Measurements from ENCODE around the gene ELOA. TPM values are rescaled to one million over a fixed set of nuclear protein-coding genes. Genes with fewer than 3 reads are reported as not detected.

ELOA gene
- total RNA-seq, 2 experiments from 2014 or later: 29.7 to 29.9 TPM

DNA sequence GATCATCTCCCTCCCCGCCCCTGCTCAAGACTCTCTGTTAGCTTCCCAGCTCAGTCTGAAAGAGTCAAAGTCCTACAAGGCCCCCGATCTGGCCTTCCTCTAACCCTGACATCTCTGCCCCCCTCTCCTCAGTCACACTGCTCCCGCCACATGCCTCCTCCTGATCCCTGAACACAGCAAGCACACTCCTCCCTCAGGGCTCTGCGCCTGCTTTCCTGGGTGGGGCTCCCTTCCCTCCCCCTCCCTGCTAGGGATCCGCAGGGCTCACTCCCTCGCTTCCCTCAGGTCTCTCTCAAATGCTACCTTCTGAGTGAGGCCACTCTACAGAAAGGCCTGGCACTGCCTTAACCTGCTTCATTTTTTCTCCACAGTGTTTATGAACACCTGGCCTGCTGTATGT, 63.0 kb downstream of the ELOA start:
- intact Hi-C loops (cut with micrococcal nuclease): no loop called here
- no peaks in the 10 kb centered on the region for H3K36me3 Mint-ChIP-seq (ENCODE audit: low read depth)
- POLR2A ChIA-PET: interaction anchor here (0.7 to 1.1 kb wide), 4 partner anchors 12 to 64 kb away, joined by 3 to 5 read pairs (median 3); partner anchors contain the start of gene LYPLA2
- H3K9me3 Mint-ChIP-seq: no peaks in the 10 kb centered on the region
- H3K4me3 Mint-ChIP-seq: no peak overlapping the region
- TF ChIP-seq, protein P1, sequence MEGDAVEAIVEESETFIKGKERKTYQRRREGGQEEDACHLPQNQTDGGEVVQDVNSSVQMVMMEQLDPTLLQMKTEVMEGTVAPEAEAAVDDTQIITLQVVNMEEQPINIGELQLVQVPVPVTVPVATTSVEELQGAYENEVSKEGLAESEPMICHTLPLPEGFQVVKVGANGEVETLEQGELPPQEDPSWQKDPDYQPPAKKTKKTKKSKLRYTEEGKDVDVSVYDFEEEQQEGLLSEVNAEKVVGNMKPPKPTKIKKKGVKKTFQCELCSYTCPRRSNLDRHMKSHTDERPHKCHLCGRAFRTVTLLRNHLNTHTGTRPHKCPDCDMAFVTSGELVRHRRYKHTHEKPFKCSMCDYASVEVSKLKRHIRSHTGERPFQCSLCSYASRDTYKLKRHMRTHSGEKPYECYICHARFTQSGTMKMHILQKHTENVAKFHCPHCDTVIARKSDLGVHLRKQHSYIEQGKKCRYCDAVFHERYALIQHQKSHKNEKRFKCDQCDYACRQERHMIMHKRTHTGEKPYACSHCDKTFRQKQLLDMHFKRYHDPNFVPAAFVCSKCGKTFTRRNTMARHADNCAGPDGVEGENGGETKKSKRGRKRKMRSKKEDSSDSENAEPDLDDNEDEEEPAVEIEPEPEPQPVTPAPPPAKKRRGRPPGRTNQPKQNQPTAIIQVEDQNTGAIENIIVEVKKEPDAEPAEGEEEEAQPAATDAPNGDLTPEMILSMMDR (IDR thresholded peaks at IDR 0.05): no peak
- H3K4me1 Mint-ChIP-seq (ENCODE audit: low read depth): peaks cover 10% of the 10 kb centered on the region
- no peak for DNase-seq
- no peaks in the 10 kb centered on the region for H3K27me3 Mint-ChIP-seq
- CTCF ChIA-PET: interaction anchor here (1.1 to 6.2 kb wide), 5 partner anchors 8 to 110 kb away, joined by 3 to 33 read pairs (median 6); partner anchors contain the start of gene FUCA1
- ATAC-seq: no peak
- peak overlapping the region; percentile 5 for H3K27ac Mint-ChIP-seq

DNA sequence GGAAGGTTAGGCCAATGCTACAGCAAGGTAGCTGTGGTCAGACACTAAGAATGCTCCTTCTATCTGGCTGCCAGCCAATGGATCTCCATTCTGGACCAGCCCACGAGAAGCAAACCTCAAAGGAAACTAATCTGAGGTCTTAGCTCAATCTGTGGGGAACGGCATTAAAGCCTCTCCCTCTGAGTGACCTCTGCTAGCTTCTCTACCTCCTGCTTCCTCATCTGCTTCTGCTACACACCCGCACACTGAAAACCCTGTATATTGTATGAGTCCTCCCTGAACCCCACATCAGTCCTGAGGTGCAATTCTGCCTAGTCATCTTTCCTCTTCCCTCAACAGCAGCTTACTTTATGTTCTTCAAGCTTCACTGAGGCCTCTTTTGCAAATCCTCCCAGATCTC, 64.2 kb downstream of the ELOA start:
- ATAC-seq: no peak
- H3K9me3 Mint-ChIP-seq: no peaks in the 10 kb centered on the region
- H3K4me3 Mint-ChIP-seq: no peak overlapping the region
- no peak for DNase-seq
- ChIA-PET CTCF (interaction anchor here (0.8 to 6.2 kb wide), 6 partner anchors 9 to 109 kb away, joined by 4 to 33 read pairs (median 6); partner anchors contain the start of gene FUCA1), POLR2A (interaction anchor here (0.9 to 1.0 kb wide), 2 partner anchors 8 to 45 kb away, joined by 3 read pairs; no protein-coding TSS in a partner anchor)
- peak overlapping the region; percentile 1 for H3K27ac Mint-ChIP-seq
- intact Hi-C loops (cut with micrococcal nuclease): no loop called here
- peaks cover 1% of the 10 kb centered on the region for H3K36me3 Mint-ChIP-seq (ENCODE audit: low read depth)
- H3K27me3 Mint-ChIP-seq: no peaks in the 10 kb centered on the region
- TF ChIP-seq, protein P1 (IDR thresholded peaks at IDR 0.05): no peak
- H3K4me1 Mint-ChIP-seq (ENCODE audit: low read depth): peaks cover 9% of the 10 kb centered on the region

DNA sequence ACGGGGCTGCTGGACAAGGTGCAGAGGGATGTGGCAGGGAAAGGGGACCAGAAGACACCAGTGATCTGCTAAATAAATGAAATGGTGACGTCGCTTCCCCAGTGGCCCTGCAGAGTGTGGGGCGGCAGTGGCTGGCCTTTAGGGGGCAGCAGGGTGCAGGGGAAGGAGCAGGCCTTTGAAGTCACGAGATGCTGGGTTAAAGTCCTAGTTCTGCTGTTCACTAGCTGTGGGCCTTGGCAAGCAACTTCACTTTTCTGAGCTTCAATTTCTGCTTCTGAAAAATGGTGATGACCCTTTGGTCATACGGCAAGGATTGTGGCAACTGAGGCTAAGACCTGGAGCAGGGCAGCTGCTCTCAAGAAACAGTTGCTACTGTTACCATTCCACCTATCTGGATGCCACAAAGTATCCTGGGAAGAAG, 66.5 kb downstream of the ELOA start:
- Mint-ChIP-seq H3K9me3 (no peaks in the 10 kb centered on the region), H3K4me1 (ENCODE audit: low read depth) (peaks cover 9% of the 10 kb centered on the region), H3K4me3 (no peak overlapping the region), H3K36me3 (ENCODE audit: low read depth) (peaks cover 3% of the 10 kb centered on the region), H3K27me3 (no peaks in the 10 kb centered on the region), H3K27ac (no peak overlapping the region)
- ATAC-seq (peak; percentile 96), DNase-seq (peak; percentile 88)
- CTCF ChIA-PET: interaction anchor here (0.7 to 6.2 kb wide), 40 partner anchors 8 to 282 kb away, joined by 3 to 73 read pairs (median 6); partner anchors contain the start of genes CNR2, FUCA1, GALE and HMGCL
- intact Hi-C loops (cut with micrococcal nuclease): loop anchor here (2.0 kb wide), 1 partner anchor 107 kb away; no protein-coding TSS in a partner anchor
- TF ChIP-seq, protein P1 (IDR thresholded peaks at IDR 0.05): peak; percentile 79
- POLR2A ChIA-PET: interaction anchor here (1.0 to 2.1 kb wide), 3 partner anchors 8 to 170 kb away, joined by 3 to 8 read pairs (median 4); partner anchors contain the start of gene SRSF10

DNA sequence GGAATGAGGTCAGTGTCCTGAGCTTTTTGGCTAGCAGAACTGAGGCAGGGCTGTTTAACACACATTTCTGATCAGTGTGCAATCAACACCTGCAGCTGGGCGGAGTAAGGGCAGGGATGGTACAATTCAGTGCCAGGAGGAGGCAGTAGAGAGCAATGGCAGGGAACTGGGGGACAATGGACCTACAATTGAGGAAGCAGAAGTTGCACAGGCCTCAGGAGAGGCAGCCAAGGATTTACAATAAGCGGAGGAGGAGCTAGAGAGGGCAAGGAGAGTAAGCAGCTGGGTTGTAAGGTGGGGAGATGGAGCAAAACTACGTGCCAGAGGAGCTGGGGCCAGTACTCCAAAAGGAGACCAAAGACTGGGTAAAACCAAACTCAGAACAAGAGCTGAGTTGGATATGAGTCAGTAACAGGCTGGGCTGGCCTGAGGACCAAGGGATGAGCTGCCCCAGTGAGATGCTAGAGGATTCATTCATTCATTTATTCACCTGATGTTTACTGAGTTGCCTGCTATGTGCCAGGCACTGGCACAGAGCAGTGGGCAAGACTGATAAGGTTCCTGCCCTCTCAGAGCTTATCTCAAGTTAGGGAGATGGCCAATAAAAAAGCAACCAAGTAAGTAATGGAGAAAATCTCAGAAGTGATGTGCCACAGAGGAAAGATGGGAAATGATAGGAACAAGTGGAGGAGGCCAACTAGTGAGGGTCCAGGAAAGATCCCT, 67.7 kb downstream of the ELOA start:
- H3K27ac Mint-ChIP-seq: no peak overlapping the region
- CTCF ChIA-PET: interaction anchor here (0.6 to 6.2 kb wide), 44 partner anchors 9 to 547 kb away, joined by 3 to 73 read pairs (median 6); partner anchors contain the start of genes CNR2, FUCA1, GALE and HMGCL

More for the DNA sequence above, 67.7 kb downstream of the ELOA start:
- Mint-ChIP-seq H3K27me3 (no peaks in the 10 kb centered on the region), H3K4me1 (ENCODE audit: low read depth) (peaks cover 9% of the 10 kb centered on the region), H3K36me3 (ENCODE audit: low read depth) (peaks cover 4% of the 10 kb centered on the region), H3K4me3 (no peak overlapping the region), H3K9me3 (no peaks in the 10 kb centered on the region)
- ATAC-seq: peak; percentile 79
- TF ChIP-seq, protein P1 (IDR thresholded peaks at IDR 0.05): peak; percentile 80
- POLR2A ChIA-PET: interaction anchor here (0.9 to 2.1 kb wide), 6 partner anchors 10 to 169 kb away, joined by 3 to 8 read pairs (median 4); partner anchors contain the start of gene SRSF10
- peak; percentile 69 for DNase-seq
- intact Hi-C loops (cut with micrococcal nuclease): loop anchor here (2.0 kb wide), 1 partner anchor 106 kb away; no protein-coding TSS in a partner anchor

Other genes starting within 250 kb of the ELOA start
- 10 to 100 TPM; 23.7 to 25.3 TPM for gene E2F2, start 212.2 kb upstream of the ELOA start, total RNA-seq
- gene ID3, start 184.0 kb upstream of the ELOA start, total RNA-seq: 10 to 100 TPM; 70.4 to 74.3 TPM
- gene RPL11, start 51.7 kb upstream of the ELOA start, total RNA-seq: 1,000 to 10,000 TPM; 1,493 to 1,569 TPM
- gene PITHD1, start 34.9 kb downstream of the ELOA start, total RNA-seq: 10 to 100 TPM; 65.8 to 65.9 TPM
- 10 to 100 TPM; 57.0 to 59.2 TPM for gene LYPLA2, start 47.7 kb downstream of the ELOA start, total RNA-seq
- 10 to 100 TPM; 40.7 to 43.6 TPM for gene GALE, start 57.3 kb downstream of the ELOA start, total RNA-seq
- gene HMGCL, start 82.0 kb downstream of the ELOA start, total RNA-seq: 10 to 100 TPM; 44.9 to 46.0 TPM
- 1 to 10 TPM; 4.6 to 4.8 TPM for gene FUCA1, start 124.8 kb downstream of the ELOA start, total RNA-seq
- gene CNR2, start 169.9 kb downstream of the ELOA start, total RNA-seq: under 1 TPM; 0.25 TPM
- 100 to 1,000 TPM; 130 to 133 TPM for gene PNRC2, start 216.4 kb downstream of the ELOA start, total RNA-seq
- 100 to 1,000 TPM; 203 to 206 TPM for gene SRSF10, start 236.9 kb downstream of the ELOA start, total RNA-seq